SH-SY5Y (cell line): Measurements from ENCODE around the gene TRAPPC2L.

Experiments
- GATA2 ChIP-seq: IDR thresholded peaks from 2 replicates; pipeline ENCODE4 v1.6.1; 2011; ENCODE audit warnings: mild to moderate bottlenecking, low read depth, low read length
- GATA3 ChIP-seq: IDR thresholded peaks from 2 replicates; pipeline ENCODE4 v1.6.1; 2011; ENCODE audit warnings: low read depth, mild to moderate bottlenecking, low read length, moderate library complexity

DNA sequence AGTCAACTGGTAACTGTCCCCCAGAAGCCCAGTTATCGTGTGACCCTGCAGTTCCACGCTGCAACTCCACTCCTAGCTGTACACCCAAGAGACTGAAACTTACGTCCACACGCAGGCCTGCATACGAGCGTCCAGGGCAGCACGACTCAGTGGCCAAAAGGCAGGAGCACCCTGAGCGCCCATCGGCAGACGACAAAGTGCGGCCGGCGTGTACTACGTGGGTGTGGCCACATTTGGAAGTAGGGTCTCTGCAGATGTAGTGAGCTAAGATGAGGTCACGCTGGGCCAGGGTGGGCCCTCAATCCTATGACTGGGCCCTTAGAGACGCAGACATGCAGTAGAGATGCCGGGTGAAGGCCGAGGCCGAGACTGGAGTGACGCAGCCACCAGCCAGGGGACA, 13.7 kb upstream of the TRAPPC2L start:
- TF ChIP-seq GATA2: no peak
- TF ChIP-seq GATA3: no peak
